GM18519 (cell line): ENCODE results near the gene C17orf107.

ENCODE experiments used
- ATAC-seq: cut with Tn5 transposase; IDR thresholded peaks from one replicate; pipeline ENCODE4 v1.9.1; 2021; ENCODE audit warnings: mild to moderate bottlenecking, moderate library complexity; ENCODE audit not compliant: unreplicated experiment, low FRiP score

The C17orf107 gene

DNA sequence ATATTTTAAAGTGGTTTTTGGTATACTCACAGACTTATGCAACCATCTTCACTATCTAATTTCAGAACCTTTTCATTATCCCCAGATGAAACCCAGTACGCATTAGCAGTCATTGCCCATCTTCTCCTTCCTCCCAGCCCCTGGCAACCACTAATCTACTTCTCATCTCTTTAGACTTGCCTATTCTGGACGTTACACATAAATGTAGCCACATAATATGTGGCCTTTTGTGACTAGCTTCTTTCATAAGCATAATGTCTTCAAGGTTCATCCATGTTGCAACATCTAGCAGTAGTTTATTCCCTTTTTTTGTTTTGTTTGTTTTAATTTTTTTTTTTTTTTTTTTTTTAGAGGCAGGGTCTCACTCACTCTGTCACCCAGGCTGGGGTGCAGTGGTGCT is 28.5 kb upstream of the C17orf107 start:
- no peak for ATAC-seq

DNA sequence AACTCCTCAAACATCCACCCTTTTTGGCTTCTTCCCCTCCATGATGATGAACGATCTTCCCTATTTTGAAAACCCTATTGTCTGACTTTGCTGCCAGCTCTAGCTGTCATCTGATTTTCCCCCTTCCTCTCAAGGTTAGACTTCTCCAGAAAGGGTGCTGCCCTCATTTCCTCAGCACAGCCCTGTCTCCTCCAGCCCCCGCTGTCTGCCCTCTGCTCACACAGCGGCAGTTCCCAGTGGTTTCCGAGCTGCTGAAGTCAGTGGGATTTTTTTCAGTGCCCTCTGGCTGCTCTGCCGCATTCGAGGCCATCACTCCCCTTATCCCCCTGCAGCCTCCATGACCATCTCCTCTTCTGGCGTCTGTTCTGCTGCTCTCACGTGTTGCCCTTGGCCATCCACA is 26.6 kb upstream of the C17orf107 start:
- no peak for ATAC-seq

DNA sequence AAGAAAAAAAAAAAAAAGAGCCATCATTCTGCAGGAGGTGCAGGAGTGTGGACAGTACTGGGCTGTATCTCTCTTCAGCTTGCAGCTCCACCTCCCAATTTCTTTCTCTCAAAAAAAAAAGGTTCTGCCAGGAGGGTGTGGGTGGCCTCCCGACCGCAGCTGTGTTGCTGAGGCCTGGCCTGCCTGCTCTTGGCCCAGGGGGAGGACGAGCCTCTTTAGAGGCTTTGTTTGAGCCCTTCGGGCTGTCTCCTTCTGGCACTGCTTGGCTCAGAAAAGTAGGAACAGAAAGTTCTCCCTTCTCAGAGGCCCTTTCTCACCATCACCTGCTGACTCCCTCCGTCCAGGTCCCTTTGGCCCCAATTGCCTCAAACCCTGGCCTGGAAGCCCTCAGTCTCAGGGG is 22.2 kb upstream of the C17orf107 start:
- no peak for ATAC-seq

DNA sequence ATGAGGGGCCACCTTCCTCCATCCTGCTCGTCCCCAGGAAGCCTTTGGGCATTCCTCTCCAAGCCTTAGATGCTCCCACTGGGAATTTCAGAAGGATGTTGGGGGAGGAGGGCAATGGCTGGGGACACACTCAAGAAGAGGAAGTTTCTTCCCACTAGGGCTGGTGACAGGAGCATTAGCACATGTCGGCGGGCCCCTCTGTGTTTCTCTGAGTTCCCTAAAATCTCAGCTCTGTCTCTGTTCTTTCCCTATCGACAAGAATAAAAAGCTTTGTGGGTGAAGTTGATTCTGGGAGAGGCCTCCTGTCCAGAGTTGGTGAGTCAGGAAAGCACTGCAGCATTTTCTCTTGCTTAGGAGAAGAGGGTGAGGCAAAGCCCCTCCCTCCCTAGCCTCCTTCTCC is 19.7 kb upstream of the C17orf107 start:
- no peak for ATAC-seq

DNA sequence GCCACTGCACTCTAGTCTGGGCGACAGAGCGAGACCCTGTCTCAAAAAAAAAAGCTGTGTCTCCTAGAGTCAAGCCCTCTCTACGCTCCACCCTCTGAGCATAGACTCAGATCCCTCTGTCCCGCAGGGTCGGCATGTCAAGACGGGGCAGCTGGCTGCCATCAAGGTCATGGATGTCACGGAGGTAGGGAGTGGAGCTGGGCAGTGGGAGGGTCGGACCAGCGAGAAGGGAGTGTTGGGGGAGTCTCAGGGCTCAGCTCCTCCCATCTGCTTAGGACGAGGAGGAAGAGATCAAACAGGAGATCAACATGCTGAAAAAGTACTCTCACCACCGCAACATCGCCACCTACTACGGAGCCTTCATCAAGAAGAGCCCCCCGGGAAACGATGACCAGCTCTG is 18.5 kb upstream of the C17orf107 start:
- no peak for ATAC-seq

DNA sequence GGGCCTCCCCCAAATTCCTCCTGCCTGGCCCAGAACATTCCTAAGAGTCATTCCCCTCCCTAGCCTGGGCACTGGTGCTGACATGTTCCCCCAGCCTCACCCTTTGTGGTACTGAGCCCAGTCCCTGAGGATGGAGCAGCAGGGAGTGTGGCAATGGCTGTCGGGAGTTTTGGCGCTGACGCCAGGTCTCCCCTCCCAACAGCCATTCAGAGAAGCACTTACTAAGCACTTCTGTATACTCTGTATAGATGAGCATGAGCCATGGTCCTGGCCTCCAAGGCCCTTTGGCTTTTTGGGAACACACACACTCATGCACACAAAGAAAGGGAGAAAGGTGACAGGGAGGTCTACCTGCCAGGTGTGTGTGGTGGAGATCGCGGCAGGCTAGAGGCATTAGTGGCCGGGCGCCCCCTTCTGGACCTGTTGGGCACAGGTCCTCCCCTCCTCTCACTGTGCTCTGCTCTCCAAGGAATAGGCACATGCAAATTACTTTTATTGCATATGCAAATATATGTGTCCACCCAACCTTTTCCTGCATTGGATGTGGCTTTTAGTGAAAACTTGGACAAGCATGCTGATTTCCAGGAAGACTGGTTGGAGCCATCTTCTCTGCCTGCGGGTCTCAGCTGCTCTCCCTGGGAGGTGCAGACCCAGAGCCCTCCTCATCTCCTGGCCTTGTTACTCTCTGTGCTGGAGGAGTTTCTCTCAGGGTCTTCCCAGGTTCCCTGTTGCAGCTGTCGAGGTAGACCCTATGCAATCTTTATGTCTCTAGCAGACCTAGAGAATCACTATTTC is 17.4 kb upstream of the C17orf107 start:
- ATAC-seq: no peak

DNA sequence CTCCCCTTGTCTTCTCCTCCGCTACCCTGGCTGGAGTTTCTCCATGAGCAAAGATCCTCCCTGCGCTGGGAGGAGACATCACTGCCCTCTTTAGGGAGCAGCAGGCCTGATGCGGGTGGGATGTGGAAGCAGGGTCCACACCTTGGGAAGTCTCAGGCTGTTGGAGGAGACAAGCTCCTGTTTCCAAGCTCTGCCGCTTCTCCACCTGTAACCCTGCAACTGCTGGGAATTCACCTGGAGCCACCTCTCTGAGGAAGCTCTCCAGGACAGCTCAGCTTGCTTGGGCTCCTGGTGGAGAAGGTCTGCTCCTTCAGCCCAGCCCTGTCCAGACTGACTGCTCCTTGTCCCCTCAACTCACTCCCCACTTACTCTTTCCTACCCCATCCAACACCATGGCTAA is 14.8 kb upstream of the C17orf107 start:
- no peak for ATAC-seq

DNA sequence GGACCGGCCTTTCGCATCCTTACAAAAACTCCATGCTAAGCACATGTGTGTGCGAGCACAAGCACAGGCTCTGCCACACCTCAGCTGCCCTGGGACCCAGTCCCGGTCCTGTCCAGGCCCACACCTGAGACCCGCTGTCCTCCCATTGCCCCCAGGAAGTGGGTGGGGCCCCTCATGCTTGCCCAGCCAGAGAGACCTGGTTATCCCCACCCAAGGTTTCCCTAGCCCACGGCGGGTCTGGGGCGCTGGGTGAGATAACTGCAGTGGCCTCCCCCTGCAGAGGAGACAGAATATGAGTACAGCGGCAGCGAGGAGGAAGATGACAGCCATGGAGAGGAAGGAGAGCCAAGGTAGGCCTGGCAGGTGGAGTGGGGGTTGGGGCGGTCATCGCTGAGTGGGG is 12.5 kb upstream of the C17orf107 start:
- ATAC-seq: no peak

DNA sequence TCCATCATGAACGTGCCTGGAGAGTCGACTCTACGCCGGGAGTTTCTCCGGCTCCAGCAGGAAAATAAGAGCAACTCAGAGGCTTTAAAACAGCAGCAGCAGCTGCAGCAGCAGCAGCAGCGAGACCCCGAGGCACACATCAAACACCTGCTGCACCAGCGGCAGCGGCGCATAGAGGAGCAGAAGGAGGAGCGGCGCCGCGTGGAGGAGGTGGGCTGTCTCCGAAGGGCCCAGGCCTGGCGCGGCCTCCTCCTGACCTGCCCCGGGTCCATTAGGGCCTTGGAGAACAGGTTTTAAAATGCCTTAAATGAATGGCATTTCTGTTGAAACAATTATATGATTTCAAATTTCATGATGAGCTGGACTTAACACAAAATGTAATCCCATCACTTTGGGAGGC is 11.8 kb upstream of the C17orf107 start:
- ATAC-seq: no peak

DNA sequence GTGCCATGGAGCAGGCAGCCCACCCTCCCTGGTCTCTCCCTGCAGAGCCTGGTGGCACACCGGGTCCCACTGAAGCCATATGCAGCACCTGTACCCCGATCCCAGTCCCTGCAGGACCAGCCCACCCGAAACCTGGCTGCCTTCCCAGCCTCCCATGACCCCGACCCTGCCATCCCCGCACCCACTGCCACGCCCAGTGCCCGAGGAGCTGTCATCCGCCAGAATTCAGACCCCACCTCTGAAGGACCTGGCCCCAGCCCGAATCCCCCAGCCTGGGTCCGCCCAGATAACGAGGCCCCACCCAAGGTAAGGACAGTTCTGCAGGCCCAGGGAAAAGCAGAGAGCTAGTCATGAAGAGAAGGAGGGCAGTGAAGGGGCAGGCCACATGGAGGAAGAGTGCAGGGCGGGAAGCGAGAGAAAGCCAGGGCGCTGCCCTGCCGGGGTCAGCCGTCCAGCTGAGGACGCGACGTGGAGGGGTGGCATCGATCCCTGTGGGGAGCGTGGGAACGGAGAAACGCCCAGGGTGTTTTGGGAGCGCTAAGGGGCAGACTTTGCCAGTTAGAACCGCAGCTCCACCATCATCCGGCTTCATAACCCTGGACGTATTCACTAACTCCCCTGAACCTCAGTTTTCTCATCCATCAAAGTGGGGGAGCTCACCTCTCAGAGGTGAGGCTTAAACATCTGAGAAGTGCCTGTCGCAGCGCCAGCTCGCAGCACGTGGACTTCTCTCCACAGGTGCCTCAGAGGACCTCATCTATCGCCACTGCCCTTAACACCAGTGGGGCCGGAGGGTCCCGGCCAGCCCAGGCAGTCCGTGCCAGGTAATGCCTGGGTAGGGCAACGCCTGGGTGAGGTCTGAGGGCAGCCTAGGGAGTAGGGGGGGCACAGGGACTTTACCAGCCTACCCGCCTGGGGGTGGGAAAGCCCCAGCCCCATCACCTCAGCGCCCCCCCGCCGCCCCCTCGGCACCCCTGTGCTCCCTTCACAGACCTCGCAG is 7.6 kb upstream of the C17orf107 start:
- ATAC-seq: no peak

DNA sequence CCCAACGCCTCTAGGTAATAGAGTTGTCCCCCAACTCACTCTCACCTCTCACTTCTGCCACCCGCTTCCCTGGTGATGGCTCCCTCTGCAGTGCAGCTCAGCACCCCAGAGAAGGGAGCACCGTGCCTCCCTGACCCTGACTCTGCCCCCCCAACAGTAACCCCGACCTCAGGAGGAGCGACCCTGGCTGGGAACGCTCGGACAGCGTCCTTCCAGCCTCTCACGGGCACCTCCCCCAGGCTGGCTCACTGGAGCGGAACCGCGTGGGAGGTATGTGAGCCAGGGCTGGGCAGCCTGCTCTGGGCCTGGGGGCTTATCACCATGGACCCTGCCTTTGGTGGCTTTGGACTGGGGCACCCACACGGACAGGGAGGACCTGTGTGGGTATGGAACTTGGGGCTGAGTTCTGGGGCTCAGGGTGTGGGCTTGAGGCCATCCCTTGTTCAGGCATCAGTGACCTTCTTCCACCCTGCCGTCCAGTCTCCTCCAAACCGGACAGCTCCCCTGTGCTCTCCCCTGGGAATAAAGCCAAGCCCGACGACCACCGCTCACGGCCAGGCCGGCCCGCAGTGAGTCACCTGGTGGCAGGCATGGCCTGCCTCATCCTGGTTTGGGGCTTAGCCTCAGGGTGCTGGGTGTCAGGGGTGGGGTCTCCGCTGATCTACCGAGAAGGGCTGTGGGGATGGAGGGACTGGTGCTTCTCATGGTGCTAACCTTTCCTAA is 6.7 kb upstream of the C17orf107 start:
- ATAC-seq: no peak

DNA sequence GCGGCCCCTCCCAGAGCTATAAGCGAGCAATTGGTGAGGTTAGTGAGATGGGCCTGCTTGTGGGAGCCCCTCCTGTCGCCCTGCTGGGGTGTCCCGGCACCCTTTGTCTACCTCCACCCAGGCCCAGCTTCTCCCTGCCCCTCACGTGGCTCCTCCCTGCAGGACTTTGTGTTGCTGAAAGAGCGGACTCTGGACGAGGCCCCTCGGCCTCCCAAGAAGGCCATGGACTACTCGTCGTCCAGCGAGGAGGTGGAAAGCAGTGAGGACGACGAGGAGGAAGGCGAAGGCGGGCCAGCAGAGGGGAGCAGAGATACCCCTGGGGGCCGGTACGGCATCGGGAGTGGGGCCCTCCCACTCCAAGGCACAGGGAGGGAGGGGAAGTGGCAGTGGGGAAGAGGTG is 6.1 kb upstream of the C17orf107 start:
- ATAC-seq: no peak

DNA sequence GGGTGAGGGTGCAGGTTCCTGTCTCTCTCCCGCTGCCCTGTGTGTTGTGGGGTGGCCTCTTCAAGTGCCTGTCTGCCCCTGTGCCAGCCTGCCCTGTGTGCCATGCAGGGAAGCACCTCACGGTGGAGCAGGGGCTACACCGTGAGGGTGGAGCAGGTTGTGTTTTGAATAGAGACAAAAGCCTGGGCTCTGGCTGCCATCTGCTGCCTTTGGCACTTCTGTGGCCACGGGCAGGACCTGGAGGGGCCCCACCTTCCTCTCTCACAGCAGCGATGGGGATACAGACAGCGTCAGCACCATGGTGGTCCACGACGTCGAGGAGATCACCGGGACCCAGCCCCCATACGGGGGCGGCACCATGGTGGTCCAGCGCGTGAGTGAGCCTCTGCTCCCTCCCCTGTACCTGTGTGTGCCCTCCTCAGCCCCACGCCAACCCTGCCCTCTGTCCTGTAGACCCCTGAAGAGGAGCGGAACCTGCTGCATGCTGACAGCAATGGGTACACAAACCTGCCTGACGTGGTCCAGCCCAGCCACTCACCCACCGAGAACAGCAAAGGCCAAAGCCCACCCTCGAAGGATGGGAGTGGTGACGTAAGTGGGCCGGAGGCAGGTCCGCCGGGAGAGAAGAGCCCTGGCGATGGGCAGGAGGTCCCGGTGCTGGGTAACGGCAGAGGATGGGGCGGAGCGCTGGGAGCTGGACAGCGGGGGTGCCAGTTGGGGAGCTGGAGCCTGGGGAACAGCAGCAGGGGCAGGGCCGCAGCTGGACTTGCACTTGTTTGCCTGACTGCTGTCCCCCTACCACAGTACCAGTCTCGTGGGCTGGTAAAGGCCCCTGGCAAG is 5.4 kb upstream of the C17orf107 start:
- no peak for ATAC-seq

DNA sequence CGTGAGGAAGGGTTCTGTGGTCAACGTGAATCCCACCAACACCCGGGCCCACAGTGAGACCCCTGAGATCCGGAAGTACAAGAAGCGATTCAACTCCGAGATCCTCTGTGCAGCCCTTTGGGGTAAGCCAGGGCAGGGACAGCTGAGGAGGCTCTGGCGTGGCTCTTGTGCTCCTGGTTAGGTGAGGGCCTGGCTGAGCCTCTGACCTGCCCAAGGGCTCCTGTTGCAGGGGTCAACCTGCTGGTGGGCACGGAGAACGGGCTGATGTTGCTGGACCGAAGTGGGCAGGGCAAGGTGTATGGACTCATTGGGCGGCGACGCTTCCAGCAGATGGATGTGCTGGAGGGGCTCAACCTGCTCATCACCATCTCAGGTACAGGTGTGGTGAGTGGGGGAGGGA is 4.2 kb upstream of the C17orf107 start:
- no peak for ATAC-seq

DNA sequence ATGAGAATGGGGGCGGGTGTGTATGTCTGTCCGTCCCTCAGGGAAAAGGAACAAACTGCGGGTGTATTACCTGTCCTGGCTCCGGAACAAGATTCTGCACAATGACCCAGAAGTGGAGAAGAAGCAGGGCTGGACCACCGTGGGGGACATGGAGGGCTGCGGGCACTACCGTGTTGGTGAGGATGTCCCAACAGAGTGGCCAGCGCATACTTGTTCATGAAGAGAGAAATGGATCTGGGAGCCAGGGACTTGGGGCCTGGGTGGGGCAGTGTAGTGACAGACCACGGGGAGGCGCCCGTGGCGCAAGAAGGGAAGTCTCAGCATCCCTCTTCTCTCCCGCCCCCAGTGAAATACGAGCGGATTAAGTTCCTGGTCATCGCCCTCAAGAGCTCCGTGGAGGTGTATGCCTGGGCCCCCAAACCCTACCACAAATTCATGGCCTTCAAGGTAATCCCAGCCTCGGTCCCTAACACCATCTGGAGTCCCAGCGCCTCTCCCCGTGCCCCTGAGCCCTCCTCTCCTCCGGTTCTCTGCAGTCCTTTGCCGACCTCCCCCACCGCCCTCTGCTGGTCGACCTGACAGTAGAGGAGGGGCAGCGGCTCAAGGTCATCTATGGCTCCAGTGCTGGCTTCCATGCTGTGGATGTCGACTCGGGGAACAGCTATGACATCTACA is 3.5 kb upstream of the C17orf107 start:
- ATAC-seq: no peak

DNA sequence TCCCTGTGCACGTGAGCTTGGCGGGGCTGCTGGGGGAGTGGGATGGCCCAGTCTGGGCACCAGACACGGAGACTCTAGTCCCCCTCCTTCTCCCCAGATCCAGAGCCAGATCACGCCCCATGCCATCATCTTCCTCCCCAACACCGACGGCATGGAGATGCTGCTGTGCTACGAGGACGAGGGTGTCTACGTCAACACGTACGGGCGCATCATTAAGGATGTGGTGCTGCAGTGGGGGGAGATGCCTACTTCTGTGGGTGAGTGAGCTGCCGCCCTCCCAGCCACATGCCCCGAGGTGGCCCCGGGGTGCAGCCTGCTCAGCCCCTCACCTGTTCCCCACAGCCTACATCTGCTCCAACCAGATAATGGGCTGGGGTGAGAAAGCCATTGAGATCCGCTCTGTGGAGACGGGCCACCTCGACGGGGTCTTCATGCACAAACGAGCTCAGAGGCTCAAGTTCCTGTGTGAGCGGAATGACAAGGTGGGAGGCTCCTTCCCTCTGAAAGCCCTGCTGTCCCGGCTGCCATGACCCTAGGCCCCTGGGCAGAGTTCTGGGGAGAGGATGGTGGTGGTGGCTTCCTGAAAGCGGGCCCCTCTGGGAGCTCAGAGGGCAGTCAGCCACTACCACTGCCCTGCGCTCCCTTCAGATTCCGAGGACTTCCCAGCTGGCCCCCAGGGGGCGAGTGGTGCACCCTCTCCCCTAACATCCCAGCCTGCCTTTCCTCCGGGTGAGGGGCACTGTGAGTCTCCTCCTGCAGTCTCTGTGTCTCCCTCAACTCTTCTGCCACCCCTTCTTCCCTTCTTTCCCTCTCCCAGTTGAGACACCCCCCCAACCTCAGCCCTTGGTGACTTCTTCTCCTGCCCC is 2.8 kb upstream of the C17orf107 start:
- ATAC-seq: no peak

DNA sequence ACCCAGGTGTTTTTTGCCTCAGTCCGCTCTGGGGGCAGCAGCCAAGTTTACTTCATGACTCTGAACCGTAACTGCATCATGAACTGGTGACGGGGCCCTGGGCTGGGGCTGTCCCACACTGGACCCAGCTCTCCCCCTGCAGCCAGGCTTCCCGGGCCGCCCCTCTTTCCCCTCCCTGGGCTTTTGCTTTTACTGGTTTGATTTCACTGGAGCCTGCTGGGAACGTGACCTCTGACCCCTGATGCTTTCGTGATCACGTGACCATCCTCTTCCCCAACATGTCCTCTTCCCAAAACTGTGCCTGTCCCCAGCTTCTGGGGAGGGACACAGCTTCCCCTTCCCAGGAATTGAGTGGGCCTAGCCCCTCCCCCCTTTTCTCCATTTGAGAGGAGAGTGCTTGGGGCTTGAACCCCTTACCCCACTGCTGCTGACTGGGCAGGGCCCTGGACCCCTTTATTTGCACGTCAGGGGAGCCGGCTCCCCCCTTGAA is 2.1 kb upstream of the C17orf107 start:
- no peak for ATAC-seq

DNA sequence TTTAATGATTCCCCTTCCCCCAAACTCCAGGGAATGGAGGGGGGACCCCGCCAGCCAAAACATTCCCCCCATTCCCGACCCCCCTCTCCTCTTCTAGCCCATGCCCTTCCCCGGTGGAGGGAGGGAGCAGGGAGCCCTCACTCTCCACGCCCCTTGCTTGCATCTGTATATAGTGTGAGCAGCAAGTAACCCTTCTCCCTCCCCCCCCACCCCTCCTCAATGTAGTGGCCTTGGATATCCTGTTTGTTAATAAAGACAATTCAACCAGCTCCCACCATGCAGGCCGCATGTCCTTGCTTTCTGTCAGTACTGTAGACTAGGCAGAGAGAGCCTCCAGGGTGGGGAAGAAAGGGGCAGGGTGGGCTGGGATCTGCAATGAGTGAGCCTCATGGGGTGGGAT is 1.6 kb upstream of the C17orf107 start:
- no peak for ATAC-seq
